Omental fat pad (tissue), 4 donors: ENCODE data around the gene RPS2. TPM values are rescaled to one million over a fixed set of nuclear protein-coding genes. Genes with fewer than 3 reads are reported as not detected.

Experiments used
- ATAC-seq: fragments of 150-250 bp; one replicate; pipeline ENCODE4 v1.9.1; 2016; ENCODE audit warnings: mild to moderate bottlenecking, moderate library complexity; ENCODE audit not compliant: low FRiP score
- DNase-seq: peaks from one replicate; pipeline ENCODE4 v3.0.0-alpha.2; 2019; ENCODE audit warnings: low spot score
- CTCF ChIP-seq, 3 donors: fragments of 450-650 bp; IDR thresholded peaks; one replicate each; pipeline ENCODE4 v1.5.1; 2016 to 2017; ENCODE audit warnings: antibody characterized with exemption in 3 of 3, mild to moderate bottlenecking in 3 of 3, moderate library complexity in 2 of 3
- total RNA-seq, 4 donors: library from RNA; depleted of rRNA; stranded (reverse); fragments of >200 nt; gene quantifications; one replicate each; pipeline ENCODE4 v1.1.0, GENCODE V29; 2016

Gene RPS2
- total RNA-seq, 4 donors from 2014 or later, result 1,362 to 1,656 (median 1,543) TPM

GRCh38 chr16:1997494-1998359, 33.1 kb upstream of the RPS2 start:
- no peak for DNase-seq
- TF ChIP-seq CTCF (IDR thresholded peaks at IDR 0.05), result no peak
- ATAC-seq, result no peak

DNA sequence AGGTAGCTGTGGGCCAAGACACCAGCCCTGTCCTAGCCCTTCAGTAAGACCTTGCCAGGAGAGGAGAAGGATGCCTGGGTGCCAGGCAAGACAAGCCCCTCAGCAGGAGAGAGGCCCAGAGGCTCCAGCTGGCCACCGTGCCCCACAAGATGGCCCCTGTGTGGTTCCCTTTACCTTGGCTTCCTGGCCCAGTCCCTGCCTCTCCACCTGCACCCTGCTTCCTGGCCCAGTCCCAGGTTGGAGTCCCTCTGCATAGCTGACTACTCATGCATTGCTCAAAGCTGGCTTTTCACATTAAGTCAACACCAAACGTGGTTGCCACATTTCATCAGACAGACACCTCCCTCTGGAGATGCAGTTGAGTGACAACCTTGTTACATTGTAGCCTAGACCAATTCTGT, 29.1 kb upstream of the RPS2 start:
- TF ChIP-seq CTCF (IDR thresholded peaks at IDR 0.05), result no peak
- DNase-seq (no peak), ATAC-seq (peak; percentile 4)

DNA sequence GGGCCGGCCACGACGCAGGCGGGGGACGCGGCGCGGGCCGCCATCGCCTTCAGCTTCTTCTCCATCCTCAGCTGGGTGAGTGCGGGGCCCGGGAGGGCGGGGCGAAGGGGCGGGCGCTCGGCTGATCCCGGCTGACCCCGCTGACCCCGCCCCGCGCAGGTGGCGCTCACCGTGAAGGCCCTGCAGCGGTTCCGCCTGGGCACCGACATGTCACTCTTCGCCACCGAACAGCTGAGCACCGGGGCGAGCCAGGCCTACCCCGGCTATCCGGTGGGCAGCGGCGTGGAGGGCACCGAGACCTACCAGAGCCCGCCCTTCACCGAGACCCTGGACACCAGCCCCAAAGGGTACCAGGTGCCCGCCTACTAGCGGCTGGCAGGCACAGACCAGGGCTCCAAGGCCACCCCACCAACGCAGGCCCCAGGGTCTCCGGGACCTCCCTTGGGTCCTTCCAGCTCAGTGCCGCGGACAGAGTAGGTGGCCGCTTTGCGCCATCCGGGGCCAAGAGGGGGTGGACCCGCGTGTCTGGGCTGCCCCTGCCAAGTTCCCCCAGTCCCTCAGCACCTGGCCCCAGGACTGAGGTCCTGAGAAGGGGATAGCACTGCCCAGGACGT, 28.2 kb upstream of the RPS2 start:
- no peak for DNase-seq
- no peak for ATAC-seq
- TF ChIP-seq CTCF (IDR thresholded peaks at IDR 0.05), result no peak

DNA sequence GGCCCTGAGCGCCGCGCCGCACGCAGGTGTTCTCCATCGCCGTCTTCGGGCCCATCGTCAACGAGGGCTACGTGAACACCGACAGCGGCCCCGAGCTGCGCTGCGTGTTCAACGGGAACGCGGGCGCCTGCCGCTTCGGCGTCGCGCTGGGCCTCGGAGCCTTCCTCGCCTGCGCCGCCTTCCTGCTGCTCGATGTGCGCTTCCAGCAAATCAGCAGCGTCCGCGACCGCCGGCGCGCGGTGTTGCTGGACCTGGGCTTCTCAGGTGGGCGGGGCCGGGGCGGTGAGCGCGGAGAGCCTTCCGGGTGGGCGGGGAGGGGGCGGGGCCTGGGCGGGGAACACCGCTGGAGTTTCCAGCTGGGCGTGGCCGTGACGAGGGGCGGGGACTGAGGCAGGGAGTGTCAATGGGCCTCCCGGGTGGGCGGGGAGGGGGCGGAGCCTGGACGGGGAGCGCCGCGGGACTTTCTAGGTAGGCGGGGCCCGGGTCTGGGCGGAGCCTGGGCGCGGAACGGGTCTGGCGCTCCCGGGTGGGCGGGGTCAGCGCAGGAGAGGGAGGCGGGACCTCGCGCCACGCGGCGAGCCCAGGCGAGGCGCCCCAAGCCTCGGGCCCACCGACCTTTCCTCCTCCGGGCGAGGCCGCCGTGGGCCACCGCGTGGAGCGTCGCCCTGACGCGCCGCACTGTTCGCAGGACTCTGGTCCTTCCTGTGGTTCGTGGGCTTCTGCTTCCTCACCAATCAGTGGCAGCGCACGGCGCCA, 27.5 kb upstream of the RPS2 start:
- no peak for TF ChIP-seq CTCF (IDR thresholded peaks at IDR 0.05)
- ATAC-seq (peak; percentile 74), DNase-seq (peak; percentile 89)

- no peak for DNase-seq
- ATAC-seq, result no peak
These were observed 26.9 kb upstream of the RPS2 start for GRCh38 chr16:1991588-1991947.

GRCh38 chr16:1991135-1991551, 26.5 kb upstream of the RPS2 start:
- DNase-seq, result no peak
- no peak for TF ChIP-seq CTCF (IDR thresholded peaks at IDR 0.05)
- no peak for ATAC-seq

More at GRCh38 chr16:1991588-1991947, 26.9 kb upstream of the RPS2 start:
- TF ChIP-seq CTCF (IDR thresholded peaks at IDR 0.05), result no peak
